NCI-H1436 treated with DMSO at 0.1 percent for 48 hours (cell line): ENCODE measurements around the gene LRRC56.

ENCODE experiments used
- DNase-seq: peaks from one replicate; lab custom pipeline; 2025; lab: John Stamatoyannopoulos, UW

Gene LRRC56

DNA sequence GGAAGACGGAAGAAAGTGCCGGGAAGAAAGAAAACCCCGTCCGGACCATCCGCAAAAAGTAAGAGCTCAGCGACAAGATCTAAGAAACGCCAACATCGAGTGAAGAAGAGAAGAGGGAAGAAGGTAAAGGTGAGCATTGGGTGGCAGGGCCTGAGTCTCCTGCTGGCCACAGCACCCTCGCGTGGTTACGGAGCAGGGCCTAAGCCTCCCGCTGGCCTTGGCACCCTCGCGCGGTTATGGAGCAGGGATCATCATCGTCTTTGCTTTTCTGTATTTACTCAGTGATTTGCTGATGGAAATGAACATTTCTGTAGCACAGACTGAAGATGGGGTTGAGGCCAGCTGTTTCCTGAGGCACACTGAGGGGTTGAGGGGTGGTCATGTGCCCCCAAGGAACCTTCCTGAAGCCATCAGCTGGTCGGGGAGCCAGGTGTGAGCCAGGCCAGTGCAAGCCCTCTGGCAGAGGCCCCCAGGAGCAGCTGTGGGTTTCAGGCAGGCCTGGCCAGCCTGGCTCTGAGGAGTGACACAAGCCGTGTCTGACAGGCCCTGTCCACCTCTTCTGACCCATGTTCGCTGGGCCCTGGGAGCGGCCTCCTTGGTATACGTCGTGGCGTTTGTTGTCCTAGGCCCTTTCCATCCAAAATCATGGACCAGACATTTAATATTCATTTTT is 64.4 kb downstream of the LRRC56 start:
- no peak for DNase-seq

DNA sequence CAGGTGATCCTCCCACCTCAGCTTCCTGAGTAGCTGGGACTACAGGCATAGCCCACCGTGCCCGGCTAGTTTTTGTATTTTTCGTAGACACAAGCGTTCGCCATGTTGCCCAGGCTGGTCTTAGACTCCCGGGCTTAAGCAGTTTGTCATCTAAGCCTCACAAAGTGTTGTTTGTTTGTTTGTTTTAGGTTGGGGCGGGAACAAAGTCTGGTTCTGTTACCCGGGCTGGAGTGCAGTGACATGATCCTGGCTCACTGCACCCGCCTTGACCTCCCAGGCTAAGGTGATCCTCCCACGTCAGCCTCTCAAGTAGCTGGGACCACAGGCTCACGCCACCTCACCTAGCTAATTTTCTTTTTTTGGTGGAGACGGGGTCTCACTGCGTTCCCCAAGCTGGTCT is 65.8 kb downstream of the LRRC56 start:
- no peak for DNase-seq
